Left colon (tissue), 2 donors: Measurements from ENCODE around the gene SGCB. TPM values are rescaled to one million over a fixed set of nuclear protein-coding genes. Genes with fewer than 3 reads are reported as not detected.
"Not testable (repeated sequence)": the region's sequence is repeated elsewhere in the genome, so short reads cannot be mapped to it uniquely, and the experiment has no call there.

Experiments used
- ATAC-seq: fragments of 200-7000 bp; cut with Tn5 transposase; one replicate; pipeline ENCODE4 v1.9.1; 2020; ENCODE audit warnings: mild to moderate bottlenecking, moderate library complexity
- DNase-seq, 2 donors: peaks; one replicate each; pipeline ENCODE4 v3.0.0-alpha.2; 2020
- intact Hi-C, 2 donors: fragments of 100-400 bp; cut with DNase I in 1 of 2; cut with micrococcal nuclease in 1 of 2; formaldehyde crosslinking; loops; one replicate each; pipeline versions ENCODE4 v1.11.2 to v1.14.0; 2022; cut with DNase I, micrococcal nuclease
- long read RNA-seq: library from polyadenylated mRNA; unstranded; transcript quantifications from one replicate; pipeline ENCODE4 v2.0.0, GENCODE V29; 2021
- total RNA-seq, 2 donors: library from RNA; stranded (reverse); fragmentation: NEBNext Ultra II Directional; extraction: Animal tissue kit (Norgen Biotek cat#: 25700); gene quantifications; one replicate each; pipeline ENCODE4 v1.2.1, GENCODE V29; 2021
- donor health status: DM: no; HTN: no; CAD: no.
- donor health status: DM: yes; HTN: yes; CAD: no.

The SGCB gene
- total RNA-seq, result 10 to 100 TPM; 19.2 to 32.4 TPM
- long read RNA-seq, full-length matches to known transcripts, result 59 of 75 reads
- long read RNA-seq, partial matches to known transcripts, result 3 of 75 reads
- long read RNA-seq, other reads (novel, unspliced or antisense), result 13 of 75 reads

- intact Hi-C loops, result no loop called here
- peak; percentile 91 for ATAC-seq
- peak; percentile 58 to 80 for DNase-seq
Measured at GRCh38 chr4:52038103-52038912, at the start of gene SGCB. TSS of gene SGCB (minus strand) at chr4:52038299. CDS start at chr4:52038259, 40 bp downstream.

- ATAC-seq, DNase-seq, intact Hi-C loops: not testable (repeated sequence)
Measured at GRCh38 chr4:52086425-52086824, 48.3 kb upstream of the SGCB start.

- intact Hi-C loops, result no loop called here
- ATAC-seq (no peak), DNase-seq (no peak)
Measured at GRCh38 chr4:52081216-52081615, 43.1 kb upstream of the SGCB start.

GRCh38 chr4:52079659-52080058 lies 41.6 kb upstream of the SGCB start:
- intact Hi-C loops, result no loop called here
- no peak for DNase-seq
- no peak for ATAC-seq

- ATAC-seq (no peak), DNase-seq (no peak)
- intact Hi-C loops, result no loop called here
Measured at GRCh38 chr4:52076731-52077130, 38.6 kb upstream of the SGCB start.

GRCh38 chr4:52071791-52072546 lies 33.9 kb upstream of the SGCB start:
- ATAC-seq (peak; percentile 37), DNase-seq (no peak)
- intact Hi-C loops, result no loop called here

- intact Hi-C loops, result no loop called here
Measured at GRCh38 chr4:52069571-52069970, 31.5 kb upstream of the SGCB start.

GRCh38 chr4:52059372-52059771 lies 21.3 kb upstream of the SGCB start:
- peak; percentile 99 for ATAC-seq
- intact Hi-C loops, result no loop called here
- peak in 1 of 2 donors; percentile 38 for DNase-seq

More at GRCh38 chr4:52069571-52069970, 31.5 kb upstream of the SGCB start:
- ATAC-seq (no peak), DNase-seq (no peak)

GRCh38 chr4:52058275-52058674 lies 20.2 kb upstream of the SGCB start:
- intact Hi-C loops, result no loop called here
- DNase-seq (no peak), ATAC-seq (no peak)

GRCh38 chr4:52057196-52057595 lies 19.1 kb upstream of the SGCB start:
- DNase-seq (no peak), ATAC-seq (no peak)
- intact Hi-C loops, result no loop called here

DNA sequence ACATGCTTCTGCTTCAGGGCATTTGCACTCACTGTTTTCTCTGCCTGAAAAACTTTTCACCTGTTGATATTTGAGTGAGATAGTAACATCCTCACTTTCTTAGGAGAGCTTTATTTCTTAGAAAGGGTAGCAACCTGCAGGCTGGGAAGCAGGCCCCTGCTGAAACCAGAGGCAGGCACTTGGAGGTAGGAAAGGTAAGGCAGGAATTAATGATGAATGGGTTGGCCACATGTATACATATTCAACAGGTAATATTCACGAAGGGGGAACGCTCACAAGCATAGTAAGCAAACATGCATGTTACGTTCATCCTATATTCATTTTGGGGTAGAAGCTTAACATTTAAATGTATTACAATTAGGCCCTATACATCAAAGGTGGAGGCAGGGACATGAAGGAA lies 16.2 kb upstream of the SGCB start:
- ATAC-seq, result no peak
- intact Hi-C loops, result no loop called here
- DNase-seq, result no peak

DNA sequence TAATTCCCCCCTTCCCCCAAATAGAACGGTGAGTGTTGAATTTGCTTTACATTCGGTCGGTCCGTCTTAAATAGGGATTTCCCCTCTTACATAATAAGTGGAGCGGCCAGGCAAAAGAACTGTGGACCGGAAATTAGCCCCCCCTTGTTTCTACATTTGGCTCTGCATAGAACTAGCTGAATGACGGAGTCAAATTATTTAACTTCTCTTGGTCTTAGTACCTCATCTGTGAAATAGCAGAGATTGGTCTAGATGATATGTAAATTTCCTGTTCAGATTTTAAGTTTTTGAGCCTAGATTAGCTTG lies 14.3 kb upstream of the SGCB start:
- ATAC-seq (no peak), DNase-seq (no peak)
- intact Hi-C loops, result no loop called here

- ATAC-seq (peak; percentile 95), DNase-seq (peak; percentile 80 to 85)
- intact Hi-C loops, result no loop called here
Measured at GRCh38 chr4:52051615-52052474, 13.7 kb upstream of the SGCB start.

DNA sequence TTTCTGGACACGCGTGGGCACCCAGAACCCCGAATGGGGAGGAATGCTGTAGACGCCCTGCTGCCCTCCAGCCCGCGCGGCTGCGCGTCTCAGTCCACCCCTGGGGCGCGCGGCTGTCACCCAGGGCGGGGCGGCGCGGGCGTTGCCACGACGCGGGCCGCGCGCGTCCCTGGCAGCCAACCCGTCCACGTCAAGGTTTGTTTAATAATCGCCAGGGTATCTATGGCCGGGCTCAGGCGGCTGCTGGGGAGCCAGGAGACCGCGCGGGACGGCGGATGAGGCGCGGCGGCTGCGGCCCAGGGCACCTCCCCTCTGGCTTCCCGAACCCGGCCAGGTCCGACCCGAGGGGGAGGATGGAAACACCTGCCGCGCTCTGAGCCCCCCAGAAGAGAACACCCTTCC lies 13.1 kb upstream of the SGCB start, which contains the start of gene SPATA18:
SPATA18 (plus strand) TSS at position 92 of the 402 bp plus-strand sequence. CDS start 401 bp downstream, outside the sequence.
- intact Hi-C loops, result no loop called here
- DNase-seq (peak; percentile 27 to 55), ATAC-seq (peak; percentile 85)

- ATAC-seq, result no peak
- no peak for DNase-seq
- intact Hi-C loops, result no loop called here
Measured at GRCh38 chr4:52049266-52049665, 11.2 kb upstream of the SGCB start.

GRCh38 chr4:52045028-52045427 lies 6.9 kb upstream of the SGCB start:
- no peak for DNase-seq
- intact Hi-C loops, result no loop called here

DNA sequence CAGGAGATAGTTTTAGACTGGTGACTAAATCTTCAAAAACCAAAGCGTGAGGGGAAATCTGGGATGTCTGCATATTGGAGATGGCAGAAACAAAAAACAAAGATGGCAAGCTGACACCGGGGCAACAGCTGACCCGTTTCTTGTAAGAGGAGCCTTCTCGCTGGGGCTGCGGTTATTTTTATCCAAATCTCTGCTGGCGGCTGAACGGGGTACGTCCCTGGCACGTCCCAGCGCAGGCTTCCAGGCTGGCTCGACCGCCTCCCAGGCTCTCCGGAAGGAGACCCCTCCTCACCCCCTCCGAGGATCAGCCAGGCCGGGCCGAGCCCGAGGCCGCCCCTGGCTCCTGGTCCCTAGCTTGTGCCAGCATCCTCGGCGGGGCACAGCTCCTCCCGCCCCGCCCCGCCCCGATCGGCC lies 403 bp downstream of the SGCB start:
- intact Hi-C loops, result no loop called here
- ATAC-seq, result peak; percentile 39
- DNase-seq, result no peak

More at GRCh38 chr4:52045028-52045427, 6.9 kb upstream of the SGCB start:
- no peak for ATAC-seq

DNA sequence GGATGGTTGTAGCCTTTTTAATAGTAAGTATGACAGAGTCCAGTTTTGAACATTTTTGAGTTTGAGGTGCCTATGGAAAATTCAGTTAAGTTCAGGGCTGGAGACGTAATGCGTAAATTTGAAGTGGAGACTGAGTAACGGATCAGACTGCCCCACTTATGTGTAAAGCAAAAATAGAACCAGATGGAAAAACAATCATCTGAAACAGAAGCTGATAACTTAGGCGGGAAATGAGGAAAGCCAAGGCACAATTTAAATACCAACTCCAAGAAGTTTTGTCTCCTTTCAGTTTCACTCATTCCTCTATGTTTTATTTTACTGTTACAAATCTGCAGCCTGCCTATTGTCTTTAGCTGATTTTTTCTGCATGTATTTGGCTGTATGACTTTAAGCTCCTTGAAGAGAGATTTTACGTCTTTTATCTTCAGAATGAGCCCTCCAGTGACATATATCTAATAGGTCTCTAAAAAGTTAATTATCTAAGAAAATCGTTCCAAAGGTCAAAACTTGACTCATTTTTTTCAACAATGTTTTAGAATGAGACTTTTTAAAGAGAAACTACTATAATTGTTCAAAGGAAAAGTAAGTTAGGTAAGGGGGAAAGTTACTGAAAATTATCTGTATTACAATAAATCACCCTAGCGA lies 1.1 kb downstream of the SGCB start:
- no peak for DNase-seq
- intact Hi-C loops, result no loop called here
- ATAC-seq, result no peak
